Purkinje cell (primary cell): ENCODE data around the gene PNMA6E. TPM values are rescaled to one million over a fixed set of nuclear protein-coding genes. Genes with fewer than 3 reads are reported as not detected.

Source experiments
- polyA plus RNA-seq: library from polyadenylated mRNA; unstranded; fragments of >200 nt; fragmentation: Nextera tagmentation; gene quantifications from 2 replicates; pipeline ENCODE4 v1.2.1, GENCODE V29; 2014

The PNMA6E gene
- polyA plus RNA-seq, result not detected in 2 replicates

DNA sequence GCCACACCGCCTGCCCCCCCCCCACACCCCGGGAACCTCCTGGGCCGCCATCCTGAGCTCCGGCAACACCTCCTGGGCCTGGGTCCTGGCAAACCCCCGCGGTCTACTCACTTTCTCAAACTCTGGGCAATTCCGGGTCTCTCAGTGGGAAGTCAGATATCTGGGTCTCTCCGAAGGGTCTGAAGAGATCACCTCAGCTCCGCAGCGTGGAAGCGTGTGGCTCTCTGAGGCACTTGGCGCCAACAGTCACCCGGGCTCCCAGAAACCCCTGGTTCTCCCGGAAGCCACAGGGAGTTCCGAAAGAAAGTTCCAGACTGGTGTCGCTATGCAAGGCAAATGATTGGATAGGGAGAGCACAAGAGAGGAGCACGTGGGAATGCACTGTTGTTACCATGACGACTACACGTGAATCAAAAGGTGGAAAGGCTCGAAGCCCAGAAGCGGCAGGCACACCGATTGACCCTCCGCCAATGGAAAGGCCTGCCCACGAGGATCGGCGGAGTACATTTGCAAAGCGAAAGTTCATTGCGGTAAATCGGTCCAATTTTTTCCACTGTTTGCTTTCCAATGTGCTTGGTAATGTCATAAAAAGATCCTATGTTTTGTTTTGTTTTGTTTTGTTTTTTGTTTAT, at the start of gene PNMA6E:
Gene PNMA6E (minus strand): TSS at position 218 of the 632 bp plus-strand sequence. CDS start 2,501 bp downstream, outside the sequence.

DNA sequence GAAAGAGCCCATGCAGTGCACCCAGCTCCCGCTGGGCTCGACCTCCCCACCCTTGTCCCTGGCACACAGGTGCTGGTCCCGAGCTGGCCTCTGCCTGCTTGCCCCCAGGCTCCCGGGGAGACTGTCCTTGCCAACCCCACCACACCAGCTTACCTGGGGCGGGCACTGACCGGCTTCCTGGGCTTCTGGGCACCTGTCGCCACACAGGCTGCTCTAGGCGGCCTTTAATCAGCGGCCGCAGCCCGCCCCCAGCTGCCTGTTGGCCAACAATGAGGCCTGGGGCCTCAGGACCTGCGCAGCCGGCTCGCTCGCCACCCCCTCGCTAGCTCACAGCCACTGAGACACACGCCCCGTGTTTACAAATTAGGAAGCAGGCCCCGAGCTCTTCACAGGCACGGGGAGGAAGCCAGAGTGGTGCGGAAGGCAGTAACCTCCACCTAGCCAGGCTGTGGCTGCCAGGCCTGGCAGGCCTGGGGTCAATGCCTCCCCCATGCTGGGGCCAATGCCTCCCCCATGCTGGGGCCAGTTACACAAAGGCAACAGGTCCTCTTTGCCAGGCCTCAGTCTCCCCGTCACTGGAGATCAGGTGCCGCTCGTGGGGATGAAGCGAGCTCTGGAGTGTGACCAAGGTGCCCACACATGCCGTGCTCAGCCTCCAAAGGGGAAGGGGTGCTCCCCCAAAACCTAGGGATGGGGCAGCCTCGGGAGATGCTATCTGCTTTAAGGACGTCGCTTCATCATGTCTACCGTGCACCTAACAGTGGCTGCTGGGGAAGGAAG, 44.9 kb upstream of the PNMA6E start, which contains the start of gene TREX2:
Gene TREX2 (minus strand): TSS at position 201 of the 780 bp plus-strand sequence. CDS start 626 bp downstream, outside the sequence.

DNA sequence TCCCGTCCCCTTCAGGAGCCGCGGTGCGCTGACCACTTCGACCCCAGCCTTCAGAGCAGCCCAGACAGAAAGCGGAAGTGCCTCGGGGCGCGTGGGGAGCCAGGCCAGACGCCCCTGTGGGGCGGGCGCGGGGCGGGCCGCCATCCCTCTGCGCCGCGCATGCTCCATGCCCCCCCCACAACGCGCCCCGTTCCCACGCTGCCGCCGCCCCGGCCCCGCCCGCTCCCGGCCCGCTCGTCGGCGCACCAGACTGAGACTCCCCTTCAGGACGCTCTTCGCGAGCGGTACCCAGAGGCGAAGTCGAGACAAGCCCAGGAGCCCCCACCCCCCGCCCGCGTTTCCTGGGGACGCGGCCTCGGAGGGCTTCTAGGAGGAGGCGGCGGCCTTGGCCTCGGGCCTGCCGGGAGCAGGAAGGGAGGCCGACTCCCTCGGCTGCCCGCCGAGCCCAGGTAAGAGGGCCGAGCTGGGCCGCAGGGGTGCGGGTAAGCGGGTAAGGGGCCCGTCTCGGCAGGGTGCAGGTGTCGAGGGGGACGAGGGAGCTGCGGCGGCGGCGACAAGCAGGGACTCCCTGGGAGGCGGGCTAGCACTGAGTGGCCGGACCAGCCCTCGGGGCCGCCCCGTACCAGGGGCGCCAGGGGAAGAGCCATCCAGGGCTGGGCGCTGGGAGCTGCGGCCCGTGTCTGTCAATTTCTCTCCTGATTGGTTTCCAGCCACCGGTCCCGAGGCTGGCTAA, 10.3 kb upstream of the PNMA6E start, which contains the start of gene ZFP92:
Gene ZFP92 (plus strand): TSS at position 218 of the 733 bp plus-strand sequence. CDS start 6,851 bp downstream, outside the sequence.

Other genes starting within 250 kb of the PNMA6E start
- not detected in 2 replicates for gene MAGEA1, start 222.1 kb downstream of the PNMA6E start, polyA plus RNA-seq
- gene PNMA6F, start 79.6 kb downstream of the PNMA6E start, polyA plus RNA-seq, result not detected in 2 replicates
- 2.5 and 5.3 TPM in 2 replicates for gene ZNF275, start 67.2 kb downstream of the PNMA6E start, polyA plus RNA-seq
- 0.17 and 0.60 TPM in 2 replicates for gene ZFP92, start 10.1 kb upstream of the PNMA6E start, polyA plus RNA-seq
- not detected in 2 replicates for gene TREX2, start 44.7 kb upstream of the PNMA6E start, polyA plus RNA-seq
- gene HAUS7, start 69.2 kb upstream of the PNMA6E start, polyA plus RNA-seq, result 11.2 and 11.4 TPM in 2 replicates
- gene BGN, start 93.6 kb upstream of the PNMA6E start, polyA plus RNA-seq, result 0.10 TPM in 1 of 2 replicates, not detected in the other
- gene ATP2B3, start 116.3 kb upstream of the PNMA6E start, polyA plus RNA-seq, result 12.9 and 14.6 TPM in 2 replicates
- gene CCNQ, start 197.8 kb upstream of the PNMA6E start, polyA plus RNA-seq, result 2.8 and 7.1 TPM in 2 replicates
- gene DUSP9, start 245.9 kb upstream of the PNMA6E start, polyA plus RNA-seq, result not detected in 2 replicates